OCI-LY7 (cell line): ENCODE measurements around the gene IL2RA.

ENCODE experiments used
- CTCF ChIP-seq: fragments of 200-600 bp; sonication (generic); conservative IDR thresholded peaks from 2 replicates; pipeline ENCODE4 v1.5.1; 2014; ENCODE audit warnings: mild to moderate bottlenecking, antibody characterized with exemption, low read length, moderate library complexity, mixed read lengths
- EZH2phosphoT487 ChIP-seq: fragments of 200-600 bp; sonication (generic); IDR thresholded peaks from 2 replicates; pipeline ENCODE4 v1.6.1; 2018; ENCODE audit warnings: low read depth, borderline replicate concordance, mild to moderate bottlenecking, mixed run types, antibody characterized with exemption, low read length, moderate library complexity, mixed read lengths

GRCh38 chr10:5978230-5978489 is 84.0 kb downstream of the IL2RA start:
- no peak for TF ChIP-seq CTCF
- TF ChIP-seq EZH2phosphoT487 = no peak
